ENCODE results near the gene RAB23. TPM values are rescaled to one million over a fixed set of nuclear protein-coding genes. Genes with fewer than 3 reads are reported as not detected.

The RAB23 gene
- total and polyA plus RNA-seq, 9 of the 15 experiments (the other 6 are each of a cell fraction or from before 2014, with no cell fraction given), result 3.4 to 18.0 (median 9.4) TPM

DNA sequence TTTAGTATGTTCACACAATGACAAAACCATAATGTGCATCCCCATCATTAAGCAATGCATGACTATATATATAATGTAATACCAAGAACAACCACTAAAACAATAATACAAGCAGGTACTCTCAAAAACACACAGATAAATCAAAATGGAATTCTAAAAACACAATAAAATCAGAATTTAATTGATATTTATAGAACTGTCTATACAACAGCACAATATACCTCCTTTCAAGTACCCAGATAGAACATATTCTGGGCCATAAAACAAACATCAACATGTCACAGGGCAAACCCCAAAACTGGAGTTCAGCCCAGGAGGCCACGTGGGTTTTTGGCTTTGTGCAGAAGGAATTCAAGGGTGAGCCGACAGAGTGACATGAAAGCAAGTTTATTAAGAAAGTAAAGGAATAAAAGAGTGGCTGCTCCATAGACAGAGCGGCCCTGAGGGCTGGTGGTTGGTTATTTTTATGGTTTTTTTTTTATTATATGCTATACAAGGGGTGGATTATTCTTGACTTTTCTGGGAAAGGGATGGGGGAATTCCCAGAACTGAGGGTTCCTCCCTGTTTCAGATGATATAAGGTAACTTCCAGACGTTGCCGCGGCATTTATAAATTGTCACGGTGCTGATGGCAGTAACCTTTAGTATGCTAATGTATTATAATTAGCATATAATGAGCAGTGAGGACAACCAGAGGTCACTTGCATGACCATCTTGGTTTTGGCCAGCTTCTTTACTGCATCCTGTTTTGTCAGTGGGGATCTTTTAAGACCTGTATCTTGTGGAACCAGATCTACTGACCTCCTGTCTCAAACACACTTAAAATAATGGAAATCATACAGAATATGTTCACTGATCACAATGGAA lies 5.6 kb downstream of the RAB23 start (continued):
- TF ChIP-seq, protein P1, sequence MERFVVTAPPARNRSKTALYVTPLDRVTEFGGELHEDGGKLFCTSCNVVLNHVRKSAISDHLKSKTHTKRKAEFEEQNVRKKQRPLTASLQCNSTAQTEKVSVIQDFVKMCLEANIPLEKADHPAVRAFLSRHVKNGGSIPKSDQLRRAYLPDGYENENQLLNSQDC (CRISPR knock-in tag; IDR thresholded peaks at IDR 0.05), result no peak
- TF ChIP-seq PCBP2 (IDR thresholded peaks at IDR 0.05; ENCODE audit: low read depth, low read length, poor library complexity, severe bottlenecking), result no peak
- no peak for TF ChIP-seq CC2D1A (IDR thresholded peaks at IDR 0.05)
- TF ChIP-seq, protein P2, sequence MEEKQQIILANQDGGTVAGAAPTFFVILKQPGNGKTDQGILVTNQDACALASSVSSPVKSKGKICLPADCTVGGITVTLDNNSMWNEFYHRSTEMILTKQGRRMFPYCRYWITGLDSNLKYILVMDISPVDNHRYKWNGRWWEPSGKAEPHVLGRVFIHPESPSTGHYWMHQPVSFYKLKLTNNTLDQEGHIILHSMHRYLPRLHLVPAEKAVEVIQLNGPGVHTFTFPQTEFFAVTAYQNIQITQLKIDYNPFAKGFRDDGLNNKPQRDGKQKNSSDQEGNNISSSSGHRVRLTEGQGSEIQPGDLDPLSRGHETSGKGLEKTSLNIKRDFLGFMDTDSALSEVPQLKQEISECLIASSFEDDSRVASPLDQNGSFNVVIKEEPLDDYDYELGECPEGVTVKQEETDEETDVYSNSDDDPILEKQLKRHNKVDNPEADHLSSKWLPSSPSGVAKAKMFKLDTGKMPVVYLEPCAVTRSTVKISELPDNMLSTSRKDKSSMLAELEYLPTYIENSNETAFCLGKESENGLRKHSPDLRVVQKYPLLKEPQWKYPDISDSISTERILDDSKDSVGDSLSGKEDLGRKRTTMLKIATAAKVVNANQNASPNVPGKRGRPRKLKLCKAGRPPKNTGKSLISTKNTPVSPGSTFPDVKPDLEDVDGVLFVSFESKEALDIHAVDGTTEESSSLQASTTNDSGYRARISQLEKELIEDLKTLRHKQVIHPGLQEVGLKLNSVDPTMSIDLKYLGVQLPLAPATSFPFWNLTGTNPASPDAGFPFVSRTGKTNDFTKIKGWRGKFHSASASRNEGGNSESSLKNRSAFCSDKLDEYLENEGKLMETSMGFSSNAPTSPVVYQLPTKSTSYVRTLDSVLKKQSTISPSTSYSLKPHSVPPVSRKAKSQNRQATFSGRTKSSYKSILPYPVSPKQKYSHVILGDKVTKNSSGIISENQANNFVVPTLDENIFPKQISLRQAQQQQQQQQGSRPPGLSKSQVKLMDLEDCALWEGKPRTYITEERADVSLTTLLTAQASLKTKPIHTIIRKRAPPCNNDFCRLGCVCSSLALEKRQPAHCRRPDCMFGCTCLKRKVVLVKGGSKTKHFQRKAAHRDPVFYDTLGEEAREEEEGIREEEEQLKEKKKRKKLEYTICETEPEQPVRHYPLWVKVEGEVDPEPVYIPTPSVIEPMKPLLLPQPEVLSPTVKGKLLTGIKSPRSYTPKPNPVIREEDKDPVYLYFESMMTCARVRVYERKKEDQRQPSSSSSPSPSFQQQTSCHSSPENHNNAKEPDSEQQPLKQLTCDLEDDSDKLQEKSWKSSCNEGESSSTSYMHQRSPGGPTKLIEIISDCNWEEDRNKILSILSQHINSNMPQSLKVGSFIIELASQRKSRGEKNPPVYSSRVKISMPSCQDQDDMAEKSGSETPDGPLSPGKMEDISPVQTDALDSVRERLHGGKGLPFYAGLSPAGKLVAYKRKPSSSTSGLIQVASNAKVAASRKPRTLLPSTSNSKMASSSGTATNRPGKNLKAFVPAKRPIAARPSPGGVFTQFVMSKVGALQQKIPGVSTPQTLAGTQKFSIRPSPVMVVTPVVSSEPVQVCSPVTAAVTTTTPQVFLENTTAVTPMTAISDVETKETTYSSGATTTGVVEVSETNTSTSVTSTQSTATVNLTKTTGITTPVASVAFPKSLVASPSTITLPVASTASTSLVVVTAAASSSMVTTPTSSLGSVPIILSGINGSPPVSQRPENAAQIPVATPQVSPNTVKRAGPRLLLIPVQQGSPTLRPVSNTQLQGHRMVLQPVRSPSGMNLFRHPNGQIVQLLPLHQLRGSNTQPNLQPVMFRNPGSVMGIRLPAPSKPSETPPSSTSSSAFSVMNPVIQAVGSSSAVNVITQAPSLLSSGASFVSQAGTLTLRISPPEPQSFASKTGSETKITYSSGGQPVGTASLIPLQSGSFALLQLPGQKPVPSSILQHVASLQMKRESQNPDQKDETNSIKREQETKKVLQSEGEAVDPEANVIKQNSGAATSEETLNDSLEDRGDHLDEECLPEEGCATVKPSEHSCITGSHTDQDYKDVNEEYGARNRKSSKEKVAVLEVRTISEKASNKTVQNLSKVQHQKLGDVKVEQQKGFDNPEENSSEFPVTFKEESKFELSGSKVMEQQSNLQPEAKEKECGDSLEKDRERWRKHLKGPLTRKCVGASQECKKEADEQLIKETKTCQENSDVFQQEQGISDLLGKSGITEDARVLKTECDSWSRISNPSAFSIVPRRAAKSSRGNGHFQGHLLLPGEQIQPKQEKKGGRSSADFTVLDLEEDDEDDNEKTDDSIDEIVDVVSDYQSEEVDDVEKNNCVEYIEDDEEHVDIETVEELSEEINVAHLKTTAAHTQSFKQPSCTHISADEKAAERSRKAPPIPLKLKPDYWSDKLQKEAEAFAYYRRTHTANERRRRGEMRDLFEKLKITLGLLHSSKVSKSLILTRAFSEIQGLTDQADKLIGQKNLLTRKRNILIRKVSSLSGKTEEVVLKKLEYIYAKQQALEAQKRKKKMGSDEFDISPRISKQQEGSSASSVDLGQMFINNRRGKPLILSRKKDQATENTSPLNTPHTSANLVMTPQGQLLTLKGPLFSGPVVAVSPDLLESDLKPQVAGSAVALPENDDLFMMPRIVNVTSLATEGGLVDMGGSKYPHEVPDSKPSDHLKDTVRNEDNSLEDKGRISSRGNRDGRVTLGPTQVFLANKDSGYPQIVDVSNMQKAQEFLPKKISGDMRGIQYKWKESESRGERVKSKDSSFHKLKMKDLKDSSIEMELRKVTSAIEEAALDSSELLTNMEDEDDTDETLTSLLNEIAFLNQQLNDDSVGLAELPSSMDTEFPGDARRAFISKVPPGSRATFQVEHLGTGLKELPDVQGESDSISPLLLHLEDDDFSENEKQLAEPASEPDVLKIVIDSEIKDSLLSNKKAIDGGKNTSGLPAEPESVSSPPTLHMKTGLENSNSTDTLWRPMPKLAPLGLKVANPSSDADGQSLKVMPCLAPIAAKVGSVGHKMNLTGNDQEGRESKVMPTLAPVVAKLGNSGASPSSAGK (IDR thresholded peaks at IDR 0.05), result peak; percentile 54; the same call in 1 of the 2 replicates
- peak; percentile 30; the same call in 1 of the 2 replicates for TF ChIP-seq L3MBTL2 (IDR thresholded peaks at IDR 0.05)
- TF ChIP-seq, protein P3, sequence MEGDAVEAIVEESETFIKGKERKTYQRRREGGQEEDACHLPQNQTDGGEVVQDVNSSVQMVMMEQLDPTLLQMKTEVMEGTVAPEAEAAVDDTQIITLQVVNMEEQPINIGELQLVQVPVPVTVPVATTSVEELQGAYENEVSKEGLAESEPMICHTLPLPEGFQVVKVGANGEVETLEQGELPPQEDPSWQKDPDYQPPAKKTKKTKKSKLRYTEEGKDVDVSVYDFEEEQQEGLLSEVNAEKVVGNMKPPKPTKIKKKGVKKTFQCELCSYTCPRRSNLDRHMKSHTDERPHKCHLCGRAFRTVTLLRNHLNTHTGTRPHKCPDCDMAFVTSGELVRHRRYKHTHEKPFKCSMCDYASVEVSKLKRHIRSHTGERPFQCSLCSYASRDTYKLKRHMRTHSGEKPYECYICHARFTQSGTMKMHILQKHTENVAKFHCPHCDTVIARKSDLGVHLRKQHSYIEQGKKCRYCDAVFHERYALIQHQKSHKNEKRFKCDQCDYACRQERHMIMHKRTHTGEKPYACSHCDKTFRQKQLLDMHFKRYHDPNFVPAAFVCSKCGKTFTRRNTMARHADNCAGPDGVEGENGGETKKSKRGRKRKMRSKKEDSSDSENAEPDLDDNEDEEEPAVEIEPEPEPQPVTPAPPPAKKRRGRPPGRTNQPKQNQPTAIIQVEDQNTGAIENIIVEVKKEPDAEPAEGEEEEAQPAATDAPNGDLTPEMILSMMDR (IDR thresholded peaks at IDR 0.05 in 2 of 3, conservative IDR thresholded peaks at IDR 0.05 in 1 of 3; ENCODE audit: insufficient read depth in 2 of 3, low read depth in 1 of 3, low read length in 3 of 3), result 0 out of 6 replicates have a peak, but pooled peaks of 2 of the 3 experiments have one; percentile 3 to 27
- TF ChIP-seq, protein P4, sequence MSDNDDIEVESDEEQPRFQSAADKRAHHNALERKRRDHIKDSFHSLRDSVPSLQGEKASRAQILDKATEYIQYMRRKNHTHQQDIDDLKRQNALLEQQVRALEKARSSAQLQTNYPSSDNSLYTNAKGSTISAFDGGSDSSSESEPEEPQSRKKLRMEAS (CRISPR knock-in tag; IDR thresholded peaks at IDR 0.05), result no peak
- peak; percentile 65 to 79; a peak in 3 of 4 replicates for TF ChIP-seq FOXK2 (conservative IDR thresholded peaks at IDR 0.05 in 1 of 2, IDR thresholded peaks at IDR 0.05 in 1 of 2; ENCODE audit: low read depth in 2 of 2)
- peak; percentile 75 for TF ChIP-seq ESRRA (IDR thresholded peaks at IDR 0.05; ENCODE audit: borderline replicate concordance, low read depth)
- no peak for TF ChIP-seq LEF1 (IDR thresholded peaks at IDR 0.05)
- 0 out of 2 replicates have a peak, but pooled peaks have one; percentile 33 for TF ChIP-seq NBN (IDR thresholded peaks at IDR 0.05; ENCODE audit: low read depth)
- 0 out of 2 replicates have a peak, but pooled peaks have one; percentile 8 for TF ChIP-seq ARID1B (IDR thresholded peaks at IDR 0.05)

Measured in K562 (cell line).